ENCODE data around the gene HDAC4. TPM values are rescaled to one million over a fixed set of nuclear protein-coding genes. Genes with fewer than 3 reads are reported as not detected.

The HDAC4 gene
- total RNA-seq, 2 donors from 2014 or later = 9.3 to 139 TPM

- peak in 2 of 4 donors; percentile 8 to 50 for DNase-seq
- ATAC-seq = no peak
- no peak for TF ChIP-seq POLR2A (IDR thresholded peaks at IDR 0.05)
- TF ChIP-seq, protein P1, sequence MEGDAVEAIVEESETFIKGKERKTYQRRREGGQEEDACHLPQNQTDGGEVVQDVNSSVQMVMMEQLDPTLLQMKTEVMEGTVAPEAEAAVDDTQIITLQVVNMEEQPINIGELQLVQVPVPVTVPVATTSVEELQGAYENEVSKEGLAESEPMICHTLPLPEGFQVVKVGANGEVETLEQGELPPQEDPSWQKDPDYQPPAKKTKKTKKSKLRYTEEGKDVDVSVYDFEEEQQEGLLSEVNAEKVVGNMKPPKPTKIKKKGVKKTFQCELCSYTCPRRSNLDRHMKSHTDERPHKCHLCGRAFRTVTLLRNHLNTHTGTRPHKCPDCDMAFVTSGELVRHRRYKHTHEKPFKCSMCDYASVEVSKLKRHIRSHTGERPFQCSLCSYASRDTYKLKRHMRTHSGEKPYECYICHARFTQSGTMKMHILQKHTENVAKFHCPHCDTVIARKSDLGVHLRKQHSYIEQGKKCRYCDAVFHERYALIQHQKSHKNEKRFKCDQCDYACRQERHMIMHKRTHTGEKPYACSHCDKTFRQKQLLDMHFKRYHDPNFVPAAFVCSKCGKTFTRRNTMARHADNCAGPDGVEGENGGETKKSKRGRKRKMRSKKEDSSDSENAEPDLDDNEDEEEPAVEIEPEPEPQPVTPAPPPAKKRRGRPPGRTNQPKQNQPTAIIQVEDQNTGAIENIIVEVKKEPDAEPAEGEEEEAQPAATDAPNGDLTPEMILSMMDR (IDR thresholded peaks at IDR 0.05) = no peak
Observed at GRCh38 chr2:239290618-239291474, 110.0 kb downstream of the HDAC4 start.

DNA sequence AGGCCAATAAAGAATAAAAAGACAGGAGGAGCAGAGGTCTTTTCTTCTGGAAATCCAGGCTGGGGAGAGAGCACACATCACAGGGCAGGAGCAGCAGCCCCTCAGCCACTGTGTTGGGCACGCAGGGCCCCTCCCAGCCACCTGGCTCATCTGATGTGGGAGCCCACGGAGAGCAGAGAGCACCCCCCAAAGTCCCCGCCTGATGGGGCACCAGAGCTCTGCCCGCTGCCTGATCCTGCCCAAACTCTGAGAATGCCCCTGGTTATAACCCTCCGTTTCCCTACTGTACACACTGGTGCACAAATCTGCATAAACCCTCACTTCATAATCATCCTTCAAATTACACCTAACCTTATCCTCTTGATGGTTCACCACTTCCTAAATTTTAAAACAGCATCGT is 111.3 kb downstream of the HDAC4 start:
- H3K9me3 ChIP-seq = no peaks in the 10 kb centered on the region
- H3K27me3 ChIP-seq = no peaks in the 10 kb centered on the region
- H3K27ac ChIP-seq = no peak overlapping the region
- WGBS, 2 donors = 85 to 94% methylated on average over 6 of the region's 6 CpGs
- H3K4me1 ChIP-seq = peaks cover 28% of the 10 kb centered on the region
- ATAC-seq (no peak), DNase-seq (peak in 1 of 4 donors; percentile 1)
- no peak overlapping the region for H3K4me3 ChIP-seq
- TF ChIP-seq, protein P1 (IDR thresholded peaks at IDR 0.05) = no peak
- no peak for TF ChIP-seq POLR2A (IDR thresholded peaks at IDR 0.05)
- intact Hi-C loops (cut with DNase I) = no loop called here
- no peaks in the 10 kb centered on the region for H3K36me3 ChIP-seq (replicated peaks in 1 of 2; ENCODE audit: insufficient read depth in 1 of 2, low read depth in 2 of 2)

More at GRCh38 chr2:239290618-239291474, 110.0 kb downstream of the HDAC4 start:
- intact Hi-C loops (cut with DNase I) = no loop called here
- no peak overlapping the region for H3K4me3 ChIP-seq
- no peaks in the 10 kb centered on the region for H3K36me3 ChIP-seq (replicated peaks in 1 of 2; ENCODE audit: insufficient read depth in 1 of 2, low read depth in 2 of 2)
- no peak overlapping the region for H3K27ac ChIP-seq
- 80 to 91% methylated on average over 31 to 39 of the region's 39 CpGs for WGBS, 2 donors
- H3K4me1 ChIP-seq = peaks cover 26% of the 10 kb centered on the region
- H3K9me3 ChIP-seq = no peaks in the 10 kb centered on the region
- no peaks in the 10 kb centered on the region for H3K27me3 ChIP-seq

GRCh38 chr2:239288951-239289511 is 111.8 kb downstream of the HDAC4 start:
- ATAC-seq = no peak
- H3K4me3 ChIP-seq = no peak overlapping the region
- whole genome bisulfite sequencing, 2 donors = 67 to 68% methylated on average over 7 of the region's 7 CpGs
- H3K27ac ChIP-seq = no peak overlapping the region
- no peaks in the 10 kb centered on the region for H3K27me3 ChIP-seq
- H3K9me3 ChIP-seq = no peaks in the 10 kb centered on the region
- H3K4me1 ChIP-seq = peaks cover 27% of the 10 kb centered on the region
- intact Hi-C loops (cut with DNase I) = no loop called here
- peak in 1 of 4 donors; percentile 4 for DNase-seq
- TF ChIP-seq, protein P1 (IDR thresholded peaks at IDR 0.05) = no peak
- no peaks in the 10 kb centered on the region for H3K36me3 ChIP-seq (replicated peaks in 1 of 2; ENCODE audit: insufficient read depth in 1 of 2, low read depth in 2 of 2)

DNA sequence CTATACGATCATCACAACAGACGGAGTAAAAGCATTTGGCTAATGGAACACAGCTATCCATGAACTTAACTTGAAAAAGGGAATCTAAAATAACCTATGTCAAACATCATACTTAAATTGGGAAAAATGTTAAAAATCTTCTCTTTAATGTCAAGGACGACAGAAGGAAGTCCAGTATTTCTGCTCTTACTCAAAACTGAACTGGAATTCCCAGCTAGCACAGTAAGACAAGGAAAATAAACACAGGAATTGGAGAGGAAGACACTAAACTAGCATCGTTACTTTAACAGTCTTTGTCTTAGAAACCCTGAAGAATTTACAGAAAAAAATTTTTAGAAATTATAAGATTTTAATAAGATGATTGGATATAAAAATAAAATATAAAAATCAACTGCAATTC is 112.6 kb downstream of the HDAC4 start:
- Histone ChIP-seq H3K27me3 (no peaks in the 10 kb centered on the region), H3K4me3 (no peak overlapping the region), H3K27ac (no peak overlapping the region), H3K9me3 (no peaks in the 10 kb centered on the region), H3K4me1 (peaks cover 27% of the 10 kb centered on the region), H3K36me3 (replicated peaks in 1 of 2; ENCODE audit: insufficient read depth in 1 of 2, low read depth in 2 of 2) (no peaks in the 10 kb centered on the region)
- WGBS, 2 donors = 81 to 84% methylated on average over 4 of the region's 4 CpGs
- ATAC-seq (no peak), DNase-seq (no peak)
- intact Hi-C loops (cut with DNase I) = no loop called here
- no peak for TF ChIP-seq POLR2A (IDR thresholded peaks at IDR 0.05)
- TF ChIP-seq, protein P1 (IDR thresholded peaks at IDR 0.05) = no peak
